NCI-H2196 treated with DMSO at 0.1 percent for 48 hours (cell line): Measurements from ENCODE around the gene SYCN.

Experiments used
- DNase-seq: peaks from one replicate; lab custom pipeline; 2025; ENCODE audit not compliant: unreplicated experiment; lab: John Stamatoyannopoulos, UW

Gene SYCN

GRCh38 chr19:39171479-39172465 is 32.3 kb downstream of the SYCN start:
- DNase-seq, result no peak

DNA sequence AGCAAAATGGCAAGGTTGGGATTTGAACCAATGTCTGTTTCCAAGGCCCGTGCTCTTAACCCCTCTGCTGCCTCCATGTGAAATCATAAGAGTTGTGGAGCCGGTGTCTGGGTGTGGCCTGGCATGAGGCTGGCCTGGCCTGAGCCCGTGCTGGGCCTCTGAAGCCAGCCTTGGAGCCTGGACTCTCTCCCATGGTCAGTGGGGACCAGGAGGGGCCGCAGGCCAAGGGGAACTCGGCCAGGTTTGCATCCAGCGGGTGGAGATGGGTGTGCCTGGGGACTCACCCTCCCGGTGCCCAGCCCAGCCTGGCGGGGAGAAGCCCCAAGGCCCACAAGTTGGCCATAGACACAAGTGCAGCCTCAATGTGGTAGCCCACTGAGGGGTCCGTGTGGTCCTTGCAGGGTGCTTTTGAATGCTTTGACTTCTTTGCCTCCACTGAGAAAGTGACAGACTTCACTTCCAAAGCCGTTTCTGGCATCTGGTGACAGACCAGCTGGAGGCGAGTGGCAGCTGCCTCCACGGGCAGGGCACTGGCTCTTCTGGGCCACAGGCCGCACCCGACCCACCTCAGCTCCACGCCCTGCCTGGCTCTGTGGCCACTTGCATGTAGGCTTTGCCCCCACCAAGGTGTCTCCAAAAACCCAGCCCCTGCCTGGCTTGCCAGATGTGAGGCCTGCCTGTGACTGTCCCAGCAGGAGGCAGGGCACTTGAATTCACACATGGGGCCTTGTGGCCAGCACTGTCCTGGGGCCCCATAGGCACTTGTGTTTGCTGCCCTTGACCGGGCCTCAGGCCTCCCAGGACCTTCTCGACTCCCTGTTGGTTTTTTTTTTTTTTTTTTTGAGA is 33.5 kb downstream of the SYCN start:
- no peak for DNase-seq

GRCh38 chr19:39169143-39169810 is 34.8 kb downstream of the SYCN start:
- DNase-seq, result no peak

DNA sequence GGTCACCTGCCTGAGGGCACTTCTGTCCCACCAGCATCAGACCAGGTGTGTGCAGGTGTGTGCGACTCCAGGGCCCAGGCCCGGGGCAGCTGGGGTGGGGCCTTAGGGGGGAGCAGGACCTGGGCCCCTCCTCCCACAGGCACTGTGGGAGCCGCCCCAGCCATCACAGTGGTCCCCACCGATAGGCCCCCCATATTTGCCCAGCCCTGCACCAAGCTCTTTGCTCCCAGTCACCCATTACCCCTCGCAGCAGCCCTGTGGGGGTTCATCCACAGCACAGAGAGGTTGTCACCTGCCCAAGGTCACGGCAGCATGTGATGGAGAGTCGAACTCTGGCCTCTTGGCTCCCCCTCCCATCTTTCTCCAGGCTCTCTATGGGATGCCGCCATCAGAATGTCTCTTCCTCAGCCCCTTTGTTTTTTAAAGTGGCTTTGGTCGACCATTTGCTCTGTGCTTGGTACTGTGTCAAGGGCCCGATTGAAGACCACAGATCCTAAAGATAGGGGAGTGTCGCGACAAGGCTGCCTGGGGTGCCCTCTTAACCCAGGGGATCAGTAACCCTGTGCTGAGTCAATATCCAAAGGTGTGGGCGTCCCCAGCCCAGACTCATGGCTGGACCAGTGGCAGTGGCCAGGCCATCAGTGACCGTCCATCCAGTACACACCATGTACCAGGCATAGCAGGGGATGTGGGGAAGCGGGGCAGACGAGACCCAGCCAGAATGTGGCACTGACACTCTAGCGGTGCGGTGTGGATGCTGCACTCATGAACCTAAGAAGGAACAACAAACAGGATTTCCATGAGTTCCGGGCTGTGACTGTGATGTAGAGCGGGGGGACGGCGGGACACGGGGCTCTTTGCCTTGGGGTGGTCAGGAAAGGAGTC is 35.6 kb downstream of the SYCN start:
- DNase-seq, result no peak

GRCh38 chr19:39167461-39168257 is 36.4 kb downstream of the SYCN start:
- peak; percentile 4 for DNase-seq

GRCh38 chr19:39166571-39167391 is 37.3 kb downstream of the SYCN start:
- peak; percentile 63 for DNase-seq

GRCh38 chr19:39165857-39166256 is 38.2 kb downstream of the SYCN start:
- DNase-seq, result no peak

- DNase-seq, result no peak
These were observed 39.8 kb downstream of the SYCN start for GRCh38 chr19:39164289-39164688.

GRCh38 chr19:39163621-39164020 is 40.4 kb downstream of the SYCN start:
- no peak for DNase-seq

DNA sequence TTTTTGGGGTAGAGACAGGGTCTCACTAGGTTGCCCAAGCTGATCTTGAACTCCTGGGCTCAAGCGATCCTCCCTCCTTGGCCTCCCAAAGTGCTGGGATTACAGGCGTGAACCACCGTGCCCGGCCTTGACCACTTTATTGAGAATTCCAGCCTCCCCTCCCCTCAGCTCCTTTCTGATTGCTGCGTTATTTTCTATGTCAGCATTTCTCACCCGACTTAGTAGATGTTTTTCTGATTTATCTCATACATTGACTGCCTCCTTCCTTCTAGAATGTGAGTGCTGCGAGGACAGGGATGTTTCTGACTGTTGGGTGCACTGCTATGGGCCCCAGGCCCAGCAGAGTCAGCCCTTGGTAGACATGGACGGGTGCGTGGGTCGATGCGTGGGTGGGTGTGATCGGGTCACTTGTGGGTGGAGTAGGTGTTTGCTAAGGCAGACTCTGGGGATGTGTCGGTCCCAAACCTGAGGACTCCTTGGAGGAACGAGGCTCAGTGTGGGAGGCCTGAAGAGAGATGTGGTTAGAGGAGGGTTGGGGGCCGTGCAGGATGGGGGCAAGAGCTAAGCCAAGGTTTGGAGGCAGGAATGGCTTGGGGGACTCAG is 41.5 kb downstream of the SYCN start:
- no peak for DNase-seq

DNA sequence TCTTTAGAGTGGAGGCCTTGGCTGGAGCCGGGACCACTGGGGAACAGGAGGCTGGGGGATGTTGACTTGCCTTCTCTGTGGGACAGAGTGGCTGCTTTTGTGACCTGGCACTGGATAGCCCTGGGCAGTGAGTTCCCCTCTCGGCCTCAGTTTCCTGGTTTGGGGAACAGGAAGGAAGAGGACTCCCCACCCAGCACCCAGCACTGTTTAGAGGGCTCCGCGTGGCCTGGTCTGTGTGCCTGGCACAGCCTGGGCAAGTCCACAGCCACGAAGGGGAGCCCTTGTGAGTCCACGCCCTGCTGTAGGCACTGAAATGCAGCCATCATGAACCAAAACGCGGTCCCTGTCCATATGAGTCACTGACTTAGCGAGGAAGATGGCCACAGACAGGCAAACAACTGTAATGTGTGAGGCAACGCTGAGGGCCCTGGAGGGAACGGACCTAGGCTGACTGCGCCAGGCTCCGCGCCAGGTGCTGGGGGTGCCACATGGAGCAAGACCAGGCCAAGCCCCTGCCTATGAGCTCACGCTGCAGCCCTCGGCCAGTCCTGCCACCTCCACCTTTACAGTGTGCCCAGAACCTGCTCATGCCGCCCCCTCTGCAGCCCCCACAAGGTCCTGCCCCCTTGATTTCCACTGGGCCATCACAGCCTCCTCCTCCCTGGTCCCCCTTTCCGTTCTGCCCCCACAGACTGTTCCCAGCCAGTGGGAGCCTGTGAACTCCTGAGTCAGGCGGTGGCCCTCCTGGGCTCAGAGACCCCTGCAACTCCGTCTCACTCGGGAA is 43.0 kb downstream of the SYCN start:
- no peak for DNase-seq

GRCh38 chr19:39160523-39160861 is 43.6 kb downstream of the SYCN start:
- no peak for DNase-seq

- DNase-seq, result no peak
These were observed 45.3 kb downstream of the SYCN start for GRCh38 chr19:39158646-39159260.

- DNase-seq, result no peak
These were observed 46.1 kb downstream of the SYCN start for GRCh38 chr19:39157997-39158389.

DNA sequence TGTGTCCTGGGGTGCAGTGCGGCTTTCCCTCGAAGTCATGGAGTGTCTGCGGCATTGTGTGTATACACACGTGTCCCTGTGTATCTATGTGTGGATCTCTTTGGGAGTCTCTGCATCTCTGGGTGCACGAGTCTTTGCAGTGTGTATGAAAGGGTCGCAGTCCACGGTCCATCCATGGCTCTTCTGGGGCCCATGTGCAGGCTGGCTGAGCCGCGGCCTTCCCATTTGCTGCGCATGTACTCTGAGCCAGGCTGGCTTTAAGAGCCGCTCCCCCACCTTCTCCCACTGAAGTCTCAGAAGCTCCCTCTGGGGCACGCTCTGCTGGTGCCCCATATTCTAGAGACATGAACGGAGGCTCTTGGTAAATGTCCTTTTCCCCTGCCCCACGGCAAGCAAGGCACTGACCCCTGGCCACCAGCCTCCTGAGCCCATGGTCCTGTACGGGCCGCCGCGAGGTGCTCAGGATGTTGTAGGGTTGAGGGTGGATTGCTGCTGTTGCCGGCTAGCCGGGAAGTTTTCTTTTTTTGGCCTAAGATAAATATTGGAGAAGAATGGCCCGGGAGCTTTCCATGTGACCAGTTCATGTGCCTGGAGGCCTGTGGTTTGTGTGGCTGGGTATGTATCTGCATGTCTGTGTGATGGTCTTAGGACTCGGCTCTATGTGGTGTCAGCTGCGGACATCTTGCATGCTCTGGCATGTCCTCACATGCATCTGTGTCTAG is 46.6 kb downstream of the SYCN start:
- no peak for DNase-seq
